Astrocyte (in vitro differentiated cells and primary cell): ENCODE measurements around the gene HECA.

Experiments used
- CTCF ChIP-seq: IDR thresholded peaks from 2 replicates; pipeline ENCODE4 v1.5.1; 2011; ENCODE audit warnings: low read depth, mild to moderate bottlenecking, inconsistent platforms, low read length, moderate library complexity; ENCODE audit not compliant: insufficient read depth
- EZH2 ChIP-seq: IDR thresholded peaks from 2 replicates; pipeline ENCODE4 v1.6.1; 2012; ENCODE audit warnings: mild to moderate bottlenecking, low read length, inconsistent platforms; ENCODE audit not compliant: insufficient read depth

GRCh38 chr6:139135578-139136545 lies 982 bp downstream of the HECA start:
- TF ChIP-seq CTCF: no peak
- TF ChIP-seq EZH2: no peak
